Gastrocnemius medialis (tissue), 4 donors: ENCODE data around the gene FAM199X.

Experiments used
- CTCF ChIP-seq, 5 experiments: fragments of 450-650 bp in 3 of 5; fragments of 200-600 bp in 2 of 5; sonication (generic) in 2 of 5; IDR thresholded peaks in 4 of 5; conservative IDR thresholded peaks in 1 of 5; 1 replicate in 4 of 5; 2 replicates in 1 of 5; pipeline ENCODE4 v1.5.1; 2016 to 2019; ENCODE audit warnings: antibody characterized with exemption in 5 of 5, mild to moderate bottlenecking in 3 of 5, moderate library complexity in 3 of 5
- POLR2A ChIP-seq, 2 donors: fragments of 450-650 bp; IDR thresholded peaks; one replicate each; pipeline ENCODE4 v1.6.1; 2017; ENCODE audit warnings: antibody characterized with exemption in 2 of 2, mild to moderate bottlenecking in 2 of 2, moderate library complexity in 2 of 2

- TF ChIP-seq POLR2A (IDR thresholded peaks at IDR 0.05): no peak
- no peak for TF ChIP-seq CTCF (IDR thresholded peaks at IDR 0.05 in 4 of 5, conservative IDR thresholded peaks at IDR 0.05 in 1 of 5)
Measured at GRCh38 chrX:104137496-104137895, 28.8 kb upstream of the FAM199X start.
